ENCODE data around the gene TMUB2. TPM values are rescaled to one million over a fixed set of nuclear protein-coding genes. Genes with fewer than 3 reads are reported as not detected.

Gene TMUB2
- total RNA-seq, 2 donors from 2014 or later: 42.9 to 67.2 TPM

DNA sequence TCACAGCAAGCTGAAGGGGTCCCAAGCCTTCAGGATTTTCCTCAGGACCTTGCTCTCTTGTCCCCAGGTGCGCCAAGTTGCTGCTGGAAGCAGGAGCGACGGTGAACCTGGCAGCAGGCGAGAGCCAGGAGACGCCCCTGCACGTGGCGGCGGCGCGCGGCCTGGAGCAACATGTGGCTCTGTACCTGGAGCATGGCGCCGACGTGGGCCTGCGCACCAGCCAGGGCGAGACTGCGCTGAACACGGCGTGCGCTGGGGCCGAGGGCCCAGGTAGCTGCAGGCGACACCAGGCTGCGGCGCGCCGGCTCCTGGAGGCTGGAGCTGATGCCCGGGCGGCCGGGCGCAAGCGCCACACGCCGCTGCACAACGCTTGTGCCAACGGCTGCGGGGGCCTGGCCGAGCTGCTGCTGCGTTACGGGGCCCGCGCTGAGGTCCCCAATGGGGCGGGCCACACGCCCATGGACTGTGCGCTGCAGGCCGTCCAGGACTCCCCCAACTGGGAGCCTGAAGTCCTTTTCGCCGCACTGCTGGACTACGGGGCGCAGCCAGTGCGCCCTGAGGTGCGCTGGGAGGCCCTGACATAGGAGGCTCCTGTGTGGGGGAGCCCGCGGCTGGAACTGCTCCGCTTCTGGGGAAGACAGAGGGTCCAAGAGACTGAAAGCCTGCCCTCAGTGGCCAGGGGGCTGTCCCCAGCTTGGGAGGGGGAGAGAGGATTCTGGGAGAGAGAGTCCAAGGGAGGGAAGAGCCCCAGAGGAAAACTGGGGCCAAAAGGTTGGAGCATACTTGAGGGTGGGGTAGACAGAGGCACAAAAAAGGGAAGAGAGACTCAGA, 9.9 kb upstream of the TMUB2 start:
- intact Hi-C loops (cut with DNase I): no loop called here
- Histone ChIP-seq H3K36me3 (peaks cover 0 to 11% of the 10 kb centered on the region in 2 donors), H3K4me1 (replicated peaks) (no peaks in the 10 kb centered on the region), H3K27ac (no peak overlapping the region), H3K4me3 (no peak overlapping the region), H3K27me3 (replicated peaks; ENCODE audit: insufficient read depth) (no peaks in the 10 kb centered on the region), H3K9me3 (no peaks in the 10 kb centered on the region)
- WGBS: 93% methylated on average over 53 of the region's 54 CpGs
- no peak for DNase-seq (ENCODE audit: low spot score)
- TF ChIP-seq POLR2A (IDR thresholded peaks at IDR 0.05): no peak
- TF ChIP-seq, protein P1, sequence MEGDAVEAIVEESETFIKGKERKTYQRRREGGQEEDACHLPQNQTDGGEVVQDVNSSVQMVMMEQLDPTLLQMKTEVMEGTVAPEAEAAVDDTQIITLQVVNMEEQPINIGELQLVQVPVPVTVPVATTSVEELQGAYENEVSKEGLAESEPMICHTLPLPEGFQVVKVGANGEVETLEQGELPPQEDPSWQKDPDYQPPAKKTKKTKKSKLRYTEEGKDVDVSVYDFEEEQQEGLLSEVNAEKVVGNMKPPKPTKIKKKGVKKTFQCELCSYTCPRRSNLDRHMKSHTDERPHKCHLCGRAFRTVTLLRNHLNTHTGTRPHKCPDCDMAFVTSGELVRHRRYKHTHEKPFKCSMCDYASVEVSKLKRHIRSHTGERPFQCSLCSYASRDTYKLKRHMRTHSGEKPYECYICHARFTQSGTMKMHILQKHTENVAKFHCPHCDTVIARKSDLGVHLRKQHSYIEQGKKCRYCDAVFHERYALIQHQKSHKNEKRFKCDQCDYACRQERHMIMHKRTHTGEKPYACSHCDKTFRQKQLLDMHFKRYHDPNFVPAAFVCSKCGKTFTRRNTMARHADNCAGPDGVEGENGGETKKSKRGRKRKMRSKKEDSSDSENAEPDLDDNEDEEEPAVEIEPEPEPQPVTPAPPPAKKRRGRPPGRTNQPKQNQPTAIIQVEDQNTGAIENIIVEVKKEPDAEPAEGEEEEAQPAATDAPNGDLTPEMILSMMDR (IDR thresholded peaks at IDR 0.05): no peak
- no peak for TF ChIP-seq POLR2AphosphoS5 (IDR thresholded peaks at IDR 0.05)

DNA sequence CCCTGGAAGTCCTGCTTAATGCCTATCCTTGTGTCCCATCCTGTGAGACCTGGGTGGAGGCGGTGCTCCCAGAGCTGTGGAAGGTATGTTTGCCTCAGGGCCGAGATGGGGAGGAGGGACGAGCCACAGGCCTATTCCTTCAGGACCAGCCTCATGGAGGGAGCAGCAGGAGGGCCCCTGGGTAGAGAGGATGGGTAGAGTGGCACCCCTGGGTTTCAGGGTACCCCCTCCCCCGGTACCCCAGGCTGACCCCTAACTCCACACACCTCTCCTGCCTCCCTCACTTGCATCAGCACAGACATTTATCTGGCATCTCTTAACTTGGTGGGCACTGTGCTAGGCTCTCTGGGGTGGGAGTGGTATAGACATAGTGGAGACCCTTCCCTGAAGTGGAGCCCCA, 9.1 kb upstream of the TMUB2 start:
- Histone ChIP-seq H3K27me3 (replicated peaks; ENCODE audit: insufficient read depth) (no peaks in the 10 kb centered on the region), H3K27ac (no peak overlapping the region), H3K9me3 (no peaks in the 10 kb centered on the region), H3K4me3 (no peak overlapping the region), H3K36me3 (peaks cover 0 to 11% of the 10 kb centered on the region in 2 donors), H3K4me1 (replicated peaks) (no peaks in the 10 kb centered on the region)
- DNase-seq (ENCODE audit: low spot score): no peak
- intact Hi-C loops (cut with DNase I): no loop called here
- whole genome bisulfite sequencing: 98% methylated on average over 4 of the region's 4 CpGs
- TF ChIP-seq, protein P1 (IDR thresholded peaks at IDR 0.05): no peak
- no peak for TF ChIP-seq POLR2A (IDR thresholded peaks at IDR 0.05)
- no peak for TF ChIP-seq POLR2AphosphoS5 (IDR thresholded peaks at IDR 0.05)

DNA sequence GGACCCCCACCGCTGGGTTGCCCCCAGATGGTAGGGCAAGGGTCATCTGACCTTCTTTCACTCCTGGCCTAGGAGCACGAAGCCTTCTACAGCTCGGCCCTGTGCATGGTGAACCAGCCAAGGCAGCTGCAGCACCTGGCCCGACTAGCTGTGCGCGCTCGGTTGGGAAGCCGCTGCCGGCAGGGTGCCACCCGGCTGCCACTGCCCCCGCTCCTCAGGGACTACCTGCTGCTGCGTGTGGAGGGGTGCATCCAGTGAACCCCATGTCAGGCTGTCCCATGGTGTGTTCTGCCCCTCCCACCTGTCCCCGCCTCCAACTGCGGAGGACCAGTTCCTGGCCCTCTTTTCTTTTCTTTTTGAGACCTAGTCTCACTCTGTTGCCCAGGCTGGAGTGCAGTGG, 8.6 kb upstream of the TMUB2 start:
- TF ChIP-seq POLR2AphosphoS5 (IDR thresholded peaks at IDR 0.05) (no peak), POLR2A (IDR thresholded peaks at IDR 0.05) (no peak)
- TF ChIP-seq, protein P1 (IDR thresholded peaks at IDR 0.05): no peak
- peaks cover 0 to 11% of the 10 kb centered on the region in 2 donors for H3K36me3 ChIP-seq
- intact Hi-C loops (cut with DNase I): no loop called here

DNA sequence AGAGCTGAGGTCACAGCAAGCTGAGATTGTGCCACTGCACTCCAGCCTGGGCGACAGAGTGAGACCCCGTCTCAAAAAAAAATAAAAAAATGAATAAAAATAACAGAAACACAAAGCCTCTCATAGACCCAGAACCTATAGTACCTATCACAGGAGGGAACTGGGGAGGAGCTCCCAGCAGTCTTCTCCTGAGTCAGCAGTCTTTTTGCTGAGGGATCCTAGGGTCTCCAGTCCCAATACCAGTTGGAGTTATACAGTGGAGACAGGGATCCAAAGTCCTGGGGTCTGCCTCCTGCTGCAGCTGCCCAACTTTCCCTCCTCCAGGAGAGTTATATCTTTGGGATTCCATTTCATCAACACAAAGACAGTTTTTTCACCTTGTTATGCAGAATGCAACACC, 3.7 kb upstream of the TMUB2 start:
- Histone ChIP-seq H3K36me3 (no peaks in the 10 kb centered on the region), H3K27ac (no peak overlapping the region), H3K9me3 (no peaks in the 10 kb centered on the region), H3K27me3 (replicated peaks; ENCODE audit: insufficient read depth) (no peaks in the 10 kb centered on the region), H3K4me1 (replicated peaks) (peaks cover 4% of the 10 kb centered on the region), H3K4me3 (no peak overlapping the region)
- TF ChIP-seq POLR2AphosphoS5 (IDR thresholded peaks at IDR 0.05) (no peak), POLR2A (IDR thresholded peaks at IDR 0.05) (no peak)
- TF ChIP-seq, protein P1 (IDR thresholded peaks at IDR 0.05): no peak
- DNase-seq (ENCODE audit: low spot score): no peak
- intact Hi-C loops (cut with DNase I): no loop called here
- 91% methylated on average over 2 of the region's 2 CpGs for WGBS

More for the DNA sequence above, 8.6 kb upstream of the TMUB2 start:
- H3K4me1 ChIP-seq (replicated peaks): no peaks in the 10 kb centered on the region
- H3K27me3 ChIP-seq (replicated peaks; ENCODE audit: insufficient read depth): no peaks in the 10 kb centered on the region
- DNase-seq (ENCODE audit: low spot score): no peak
- no peak overlapping the region for H3K4me3 ChIP-seq
- WGBS: 85% methylated on average over 12 of the region's 14 CpGs
- H3K27ac ChIP-seq: no peak overlapping the region
- no peaks in the 10 kb centered on the region for H3K9me3 ChIP-seq
